Measurements from ENCODE around the gene RXRA. TPM values are rescaled to one million over a fixed set of nuclear protein-coding genes. Genes with fewer than 3 reads are reported as not detected.

Gene RXRA
- total and polyA plus RNA-seq, 2 of the 13 experiments (the other 11 are each of a cell fraction or from before 2014, with no cell fraction given) = 18.9 to 29.2 TPM

- Histone ChIP-seq H3K9me3 (ENCODE audit: low read length) (no peaks in the 10 kb centered on the region), H3K79me2 (ENCODE audit: insufficient read depth, low read length) (no peaks in the 10 kb centered on the region), H3K27me3 (ENCODE audit: control insufficient read depth in 1 of 2, insufficient read depth in 2 of 2, low read length in 2 of 2) (peaks cover 0 to 17% of the 10 kb centered on the region in 2 experiments; a peak in 2 of 5 replicates), H3K27ac (ENCODE audit: extremely low read length, insufficient read depth, low read length) (no peak overlapping the region), H3K9ac (ENCODE audit: insufficient read depth, low read depth, low read length) (no peak overlapping the region), H2AFZ (ENCODE audit: low read length) (no peak overlapping the region), H3K4me1 (ENCODE audit: insufficient read depth, low read length) (peaks cover 78% of the 10 kb centered on the region), H3K4me2 (ENCODE audit: low read depth, low read length) (no peak overlapping the region), H3K36me3 (replicated peaks in 1 of 2; ENCODE audit: control insufficient read depth in 1 of 2, insufficient read depth in 2 of 2, low read length in 2 of 2) (peaks cover 4 to 10% of the 10 kb centered on the region in 2 experiments; a peak in 1 of 5 replicates), H3K4me3 (replicated peaks in 1 of 3; ENCODE audit: insufficient read depth in 1 of 3, low read depth in 2 of 3, low read length in 3 of 3) (no peak overlapping the region), H4K20me1 (ENCODE audit: insufficient read depth, low read length) (no peaks in the 10 kb centered on the region)
- CTCF ChIA-PET (ENCODE audit: low intra/inter-chr PET ratio, low total read pairs) = no interaction called here
- ATAC-seq (no peak), DNase-seq (ENCODE audit: low spot score) (no peak), FAIRE-seq (no peak)
- POLR2A ChIA-PET = no interaction called here
- BruUV-seq (replicated peaks) = no TSS peak
- intact Hi-C loops (cut with micrococcal nuclease; ENCODE audit: unreplicated experiment) = loop anchor here (10.0 kb wide), 1 partner anchor 1446 kb away; no protein-coding TSS in a partner anchor
- 47% methylated on average over 3 of the region's 16 CpGs for WGBS (ENCODE audit: low lambda C conversion rate)
- TF ChIP-seq TAF1 (CRISPR knock-in tag; IDR thresholded peaks at IDR 0.05) (no peak), ZNF567 (CRISPR knock-in tag; IDR thresholded peaks at IDR 0.05; ENCODE audit: borderline replicate concordance) (0 out of 2 replicates have a peak, but pooled peaks have one; percentile 37), MAX (IDR thresholded peaks at IDR 0.05) (peak; percentile 12; the same call in 1 of the 2 replicates), ZSCAN21 (CRISPR knock-in tag; IDR thresholded peaks at IDR 0.05; ENCODE audit: borderline replicate concordance) (peak; percentile 49; the same call in 1 of the 2 replicates), ZFX (CRISPR knock-in tag; IDR thresholded peaks at IDR 0.05; ENCODE audit: low read depth) (peak; percentile 23; the same call in 1 of the 2 replicates), DPF2 (CRISPR knock-in tag; IDR thresholded peaks at IDR 0.05; ENCODE audit: borderline replicate concordance, low read depth) (0 out of 2 replicates have a peak, but pooled peaks have one; percentile 31), ZNF619 (CRISPR knock-in tag; IDR thresholded peaks at IDR 0.05) (0 out of 2 replicates have a peak, but pooled peaks have one; percentile 27), ZNF432 (CRISPR knock-in tag; IDR thresholded peaks at IDR 0.05; ENCODE audit: borderline replicate concordance) (no peak), RBM22 (optimal IDR thresholded peaks at IDR 0.05; ENCODE audit: low read length) (peak; percentile 52), ZNF558 (CRISPR knock-in tag; IDR thresholded peaks at IDR 0.05; ENCODE audit: borderline replicate concordance) (no peak), AGO1 (IDR thresholded peaks at IDR 0.05; ENCODE audit: low read depth, low read length, poor library complexity, severe bottlenecking) (peak; percentile 23), BORCS8-MEF2B (CRISPR knock-in tag; IDR thresholded peaks at IDR 0.05) (0 out of 2 replicates have a peak, but pooled peaks have one; percentile 24), AGO2 (optimal IDR thresholded peaks at IDR 0.05; ENCODE audit: low read depth, low read length) (peak; percentile 94), POLR2AphosphoS5 (IDR thresholded peaks at IDR 0.05; ENCODE audit: low read depth, low read length) (0 out of 2 replicates have a peak, but pooled peaks have one; percentile 9)
- in situ Hi-C loops (cut with HindIII; ENCODE audit: extremely low pct_ligation_motif_present, low pct_unique_long_range_greater_than_20kb) = loop anchor here (5.0 kb wide), 1 partner anchor 273 kb away; no protein-coding TSS in a partner anchor
These were observed 114.5 kb downstream of the RXRA start for GRCh38 chr9:134440636-134441226.
